HEK293 (cell line): ENCODE data around the gene TLCD3B.

Experiments used
- ATF2 ChIP-seq: fragments of 450-650 bp; formaldehyde crosslinking; IDR thresholded peaks from 2 replicates; pipeline ENCODE4 v1.5.1; 2016; ENCODE audit warnings: missing biosample characterization, missing genetic modification characterization, low read depth
- REPIN1 ChIP-seq: fragments of 450-650 bp; formaldehyde crosslinking; IDR thresholded peaks from 2 replicates; pipeline ENCODE4 v1.5.1; 2017; ENCODE audit warnings: missing biosample characterization, missing genetic modification characterization, low read depth
- ZFP37 ChIP-seq: fragments of 450-650 bp; formaldehyde crosslinking; IDR thresholded peaks from 2 replicates; pipeline ENCODE4 v1.5.1; 2016; ENCODE audit warnings: missing biosample characterization, missing genetic modification characterization
- ZNF146 ChIP-seq: fragments of 450-650 bp; formaldehyde crosslinking; IDR thresholded peaks from 2 replicates; pipeline ENCODE4 v1.5.1; 2016; ENCODE audit warnings: missing biosample characterization, missing genetic modification characterization
- ZNF26 ChIP-seq: fragments of 450-650 bp; formaldehyde crosslinking; IDR thresholded peaks from 2 replicates; pipeline ENCODE4 v1.5.1; 2016; ENCODE audit warnings: missing biosample characterization, missing genetic modification characterization
- ZNF776 ChIP-seq: fragments of 450-650 bp; formaldehyde crosslinking; IDR thresholded peaks from 2 replicates; pipeline ENCODE4 v1.5.0; 2017; ENCODE audit warnings: missing biosample characterization, missing genetic modification characterization, borderline replicate concordance
- TF ChIP-seq, protein P1 (sequence below): fragments of 450-650 bp; formaldehyde crosslinking; IDR thresholded peaks from 2 replicates; pipeline ENCODE4 v1.5.1; 2016; ENCODE audit warnings: missing biosample characterization, missing genetic modification characterization

DNA sequence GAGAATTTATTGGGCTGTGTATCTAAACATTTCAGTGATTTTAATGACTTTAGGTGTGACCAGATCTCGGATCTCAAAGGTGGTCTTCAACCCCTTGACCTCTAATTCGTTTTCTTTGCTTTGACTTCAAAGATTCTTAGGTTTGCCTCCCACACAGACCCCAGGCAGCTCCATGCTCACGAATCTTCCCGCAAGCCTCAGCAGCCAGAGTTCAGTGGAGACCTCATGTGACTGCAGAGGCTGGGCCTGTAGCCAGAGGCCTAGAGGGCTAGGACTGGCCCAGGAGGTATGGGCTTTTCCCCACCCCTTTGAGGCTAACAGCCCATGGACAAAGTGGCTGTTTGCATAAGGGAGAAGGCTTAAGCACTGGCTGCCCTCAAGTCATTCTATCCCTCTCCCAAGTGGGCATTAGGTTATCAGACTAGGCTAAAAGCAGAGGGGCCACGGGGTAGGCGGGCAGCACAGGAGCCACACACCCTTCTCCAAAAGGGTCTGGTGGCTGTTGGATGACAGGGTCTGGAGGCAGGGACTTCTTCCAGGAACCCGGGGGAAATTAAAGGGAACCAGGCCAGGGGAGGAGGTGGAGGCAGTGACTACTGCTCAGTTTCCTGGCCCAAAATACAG, 38.6 kb downstream of the TLCD3B start:
- TF ChIP-seq ZNF776 (no peak), ZNF26 (tag by site-specific recombination) (no peak), ZNF146 (tag by site-specific recombination) (no peak), ZFP37 (tag by site-specific recombination) (no peak), ATF2 (no peak), REPIN1 (tag by site-specific recombination) (no peak)
- TF ChIP-seq, protein P1, sequence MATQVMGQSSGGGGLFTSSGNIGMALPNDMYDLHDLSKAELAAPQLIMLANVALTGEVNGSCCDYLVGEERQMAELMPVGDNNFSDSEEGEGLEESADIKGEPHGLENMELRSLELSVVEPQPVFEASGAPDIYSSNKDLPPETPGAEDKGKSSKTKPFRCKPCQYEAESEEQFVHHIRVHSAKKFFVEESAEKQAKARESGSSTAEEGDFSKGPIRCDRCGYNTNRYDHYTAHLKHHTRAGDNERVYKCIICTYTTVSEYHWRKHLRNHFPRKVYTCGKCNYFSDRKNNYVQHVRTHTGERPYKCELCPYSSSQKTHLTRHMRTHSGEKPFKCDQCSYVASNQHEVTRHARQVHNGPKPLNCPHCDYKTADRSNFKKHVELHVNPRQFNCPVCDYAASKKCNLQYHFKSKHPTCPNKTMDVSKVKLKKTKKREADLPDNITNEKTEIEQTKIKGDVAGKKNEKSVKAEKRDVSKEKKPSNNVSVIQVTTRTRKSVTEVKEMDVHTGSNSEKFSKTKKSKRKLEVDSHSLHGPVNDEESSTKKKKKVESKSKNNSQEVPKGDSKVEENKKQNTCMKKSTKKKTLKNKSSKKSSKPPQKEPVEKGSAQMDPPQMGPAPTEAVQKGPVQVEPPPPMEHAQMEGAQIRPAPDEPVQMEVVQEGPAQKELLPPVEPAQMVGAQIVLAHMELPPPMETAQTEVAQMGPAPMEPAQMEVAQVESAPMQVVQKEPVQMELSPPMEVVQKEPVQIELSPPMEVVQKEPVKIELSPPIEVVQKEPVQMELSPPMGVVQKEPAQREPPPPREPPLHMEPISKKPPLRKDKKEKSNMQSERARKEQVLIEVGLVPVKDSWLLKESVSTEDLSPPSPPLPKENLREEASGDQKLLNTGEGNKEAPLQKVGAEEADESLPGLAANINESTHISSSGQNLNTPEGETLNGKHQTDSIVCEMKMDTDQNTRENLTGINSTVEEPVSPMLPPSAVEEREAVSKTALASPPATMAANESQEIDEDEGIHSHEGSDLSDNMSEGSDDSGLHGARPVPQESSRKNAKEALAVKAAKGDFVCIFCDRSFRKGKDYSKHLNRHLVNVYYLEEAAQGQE = no peak
